NCI-H345 treated with DMSO at 0.1 percent for 48 hours (cell line): ENCODE data around the gene ARMC9.
"Not testable (repeated sequence)": the region's sequence is repeated elsewhere in the genome, so short reads cannot be mapped to it uniquely, and the experiment has no call there.

Experiments
- DNase-seq: peaks from one replicate; lab custom pipeline; 2025; ENCODE audit not compliant: unreplicated experiment; lab: John Stamatoyannopoulos, UW

The ARMC9 gene

GRCh38 chr2:231394211-231395141, 196.0 kb downstream of the ARMC9 start:
- DNase-seq, result no peak

GRCh38 chr2:231395188-231396057, 197.0 kb downstream of the ARMC9 start, which contains the start of gene B3GNT7:
Gene B3GNT7 (plus strand): TSS chr2:231395710. CDS start chr2:231395804, 94 bp downstream.
- DNase-seq, result no peak

GRCh38 chr2:231396058-231396821, 197.8 kb downstream of the ARMC9 start:
- DNase-seq, result no peak

- DNase-seq, result no peak
Measured at GRCh38 chr2:231397011-231397927, 198.8 kb downstream of the ARMC9 start.

- DNase-seq, result no peak
Measured at GRCh38 chr2:231397928-231398294, 199.5 kb downstream of the ARMC9 start.

GRCh38 chr2:231398585-231398984, 200.2 kb downstream of the ARMC9 start:
- no peak for DNase-seq

GRCh38 chr2:231399046-231399852, 200.8 kb downstream of the ARMC9 start:
- no peak for DNase-seq

GRCh38 chr2:231399853-231400680, 201.6 kb downstream of the ARMC9 start:
- no peak for DNase-seq

- DNase-seq, result not testable (repeated sequence)
Measured at GRCh38 chr2:231400681-231401080, 202.2 kb downstream of the ARMC9 start.

- not testable (repeated sequence) for DNase-seq
Measured at GRCh38 chr2:231401101-231401500, 202.7 kb downstream of the ARMC9 start.

GRCh38 chr2:231403421-231404182, 205.2 kb downstream of the ARMC9 start:
- not testable (repeated sequence) for DNase-seq

GRCh38 chr2:231404183-231404578, 205.8 kb downstream of the ARMC9 start:
- DNase-seq, result not testable (repeated sequence)

- DNase-seq, result not testable (repeated sequence)
Measured at GRCh38 chr2:231405601-231406367, 207.4 kb downstream of the ARMC9 start.

GRCh38 chr2:231407686-231408085, 209.3 kb downstream of the ARMC9 start:
- DNase-seq, result not testable (repeated sequence)

- DNase-seq, result not testable (repeated sequence)
Measured at GRCh38 chr2:231408304-231408703, 209.9 kb downstream of the ARMC9 start.

GRCh38 chr2:231409776-231410175, 211.3 kb downstream of the ARMC9 start:
- no peak for DNase-seq
